CD4-positive, alpha-beta T cell treated with Interleukin-10 for 1 hour (primary cell): ENCODE results near the gene GUCY1B1.
"Not testable (repeated sequence)": the region's sequence is repeated elsewhere in the genome, so short reads cannot be mapped to it uniquely, and the experiment has no call there.

Experiments
- DNase-seq: peaks from one replicate; pipeline ENCODE4 v3.0.0-alpha.2; 2020

GUCY1B1 gene

GRCh38 chr4:155762334-155762733 lies 3.5 kb downstream of the GUCY1B1 start:
- DNase-seq, result no peak

DNA sequence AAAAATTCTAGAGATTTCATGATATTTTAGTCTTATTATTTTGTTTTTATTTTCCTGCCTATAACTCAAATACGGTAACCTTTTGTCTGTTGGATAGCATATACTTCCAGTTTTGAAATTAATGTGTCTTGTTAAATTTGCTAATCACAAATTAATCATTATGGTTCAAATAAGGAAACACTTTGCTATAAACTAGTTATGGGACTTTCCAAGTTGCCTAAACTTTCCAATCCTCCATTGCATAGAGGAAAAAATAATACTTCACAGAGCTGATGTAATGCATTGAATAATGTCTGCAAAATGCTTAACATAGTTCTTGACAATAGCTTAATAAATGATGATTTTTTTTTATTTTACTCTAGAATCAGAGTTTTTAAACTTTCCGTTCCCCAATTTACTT lies 4.7 kb downstream of the GUCY1B1 start:
- DNase-seq, result no peak

DNA sequence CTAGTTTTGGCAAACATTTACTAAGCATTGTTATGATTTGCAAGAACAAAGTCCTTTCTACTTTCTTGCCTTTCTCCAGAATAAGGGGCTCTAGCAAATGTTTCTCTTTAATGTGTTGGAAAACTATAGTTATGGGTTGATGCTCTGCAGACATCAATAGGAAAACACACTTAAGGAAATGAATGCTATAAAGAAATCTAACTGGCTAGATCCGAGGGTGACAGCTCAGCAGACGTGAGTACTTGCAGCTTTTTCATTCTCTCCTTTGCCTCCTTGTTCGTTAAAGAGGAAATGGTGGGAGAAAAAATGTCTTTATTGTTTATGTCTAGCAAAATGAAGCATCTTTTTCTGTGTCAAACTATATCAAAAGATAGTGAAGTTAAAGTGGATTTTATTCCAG lies 6.3 kb downstream of the GUCY1B1 start:
- no peak for DNase-seq

DNA sequence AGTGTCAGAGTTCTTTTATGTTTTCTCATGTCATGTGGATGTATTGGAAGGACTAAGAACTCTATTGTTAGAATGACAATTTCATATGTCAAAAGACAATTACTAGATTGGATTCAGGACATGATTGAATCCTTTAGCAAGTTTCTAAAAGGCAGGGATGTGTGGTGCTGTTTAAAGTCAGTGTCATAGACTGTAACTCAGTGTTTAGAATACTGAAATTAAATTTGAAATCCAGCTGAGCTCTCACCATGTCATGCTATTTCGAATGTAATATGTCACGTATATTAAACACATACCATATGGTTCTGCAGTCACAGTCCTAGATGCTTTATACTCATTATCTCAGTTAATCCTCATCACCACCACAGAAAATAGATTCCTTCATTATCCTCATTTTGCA lies 7.8 kb downstream of the GUCY1B1 start:
- no peak for DNase-seq

GRCh38 chr4:155768370-155768769 lies 9.5 kb downstream of the GUCY1B1 start:
- no peak for DNase-seq

GRCh38 chr4:155769090-155769489 lies 10.3 kb downstream of the GUCY1B1 start:
- DNase-seq, result no peak

- DNase-seq, result no peak
Measured at GRCh38 chr4:155772459-155773195, 13.8 kb downstream of the GUCY1B1 start.

- no peak for DNase-seq
Measured at GRCh38 chr4:155773196-155773800, 14.5 kb downstream of the GUCY1B1 start.

- no peak for DNase-seq
Measured at GRCh38 chr4:155774033-155774432, 15.2 kb downstream of the GUCY1B1 start.

GRCh38 chr4:155777971-155778735 lies 19.3 kb downstream of the GUCY1B1 start:
- no peak for DNase-seq

DNA sequence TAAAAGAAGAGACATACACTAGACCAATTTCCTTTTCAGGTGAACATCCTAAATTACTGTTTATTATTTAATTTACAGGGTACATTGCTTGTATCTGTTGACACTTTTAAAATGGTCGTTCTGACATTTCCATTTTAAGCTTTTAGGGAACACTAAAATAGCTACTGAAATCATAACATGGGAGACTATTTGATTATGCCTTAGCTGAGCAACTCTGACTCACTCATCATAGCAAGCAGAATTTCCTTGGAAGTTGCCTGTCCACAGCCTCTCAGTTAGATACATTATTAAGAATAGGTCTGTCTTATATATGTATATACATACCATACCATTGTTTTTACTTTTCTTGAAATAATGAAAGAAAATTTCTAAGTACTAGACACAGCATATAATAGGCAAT lies 22.0 kb downstream of the GUCY1B1 start:
- no peak for DNase-seq

- no peak for DNase-seq
Measured at GRCh38 chr4:155781249-155781831, 22.5 kb downstream of the GUCY1B1 start.

DNA sequence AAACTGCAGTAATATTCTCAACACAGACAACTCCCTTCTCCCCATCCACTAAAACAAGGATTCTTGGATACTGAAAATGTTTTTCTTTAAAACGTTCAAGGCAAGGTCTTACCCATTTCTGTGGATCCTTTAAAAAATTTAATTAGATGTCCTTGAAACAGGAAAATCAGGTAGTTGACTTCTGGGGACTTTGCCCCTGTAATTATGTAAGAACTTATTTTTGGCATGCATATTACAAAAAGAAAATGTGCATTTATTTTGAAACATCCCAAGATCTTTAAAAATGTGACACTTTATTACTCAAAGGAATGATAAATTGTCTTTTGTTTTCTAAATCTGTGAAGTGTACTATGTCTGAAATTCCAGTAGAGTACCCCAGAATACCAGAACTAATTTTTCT lies 25.8 kb downstream of the GUCY1B1 start:
- no peak for DNase-seq

DNA sequence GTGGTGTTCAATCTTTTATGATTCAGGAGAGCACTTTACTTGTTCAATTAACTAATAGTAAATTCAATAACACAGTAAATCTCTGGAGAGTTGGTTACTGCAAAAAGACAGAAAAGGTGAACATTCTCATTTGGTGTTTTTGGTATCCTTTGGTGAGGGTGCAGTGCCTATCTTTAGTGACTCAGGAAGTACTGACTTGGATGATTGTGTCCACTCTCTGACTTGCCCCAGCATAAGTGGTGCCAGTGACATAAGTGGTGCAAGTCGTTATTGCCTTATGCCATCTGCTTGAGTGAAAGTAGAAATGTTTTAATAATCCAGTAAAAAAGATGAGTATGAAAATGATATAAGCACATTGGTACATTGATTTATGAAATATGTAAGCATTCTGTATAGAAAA lies 27.0 kb downstream of the GUCY1B1 start:
- no peak for DNase-seq

DNA sequence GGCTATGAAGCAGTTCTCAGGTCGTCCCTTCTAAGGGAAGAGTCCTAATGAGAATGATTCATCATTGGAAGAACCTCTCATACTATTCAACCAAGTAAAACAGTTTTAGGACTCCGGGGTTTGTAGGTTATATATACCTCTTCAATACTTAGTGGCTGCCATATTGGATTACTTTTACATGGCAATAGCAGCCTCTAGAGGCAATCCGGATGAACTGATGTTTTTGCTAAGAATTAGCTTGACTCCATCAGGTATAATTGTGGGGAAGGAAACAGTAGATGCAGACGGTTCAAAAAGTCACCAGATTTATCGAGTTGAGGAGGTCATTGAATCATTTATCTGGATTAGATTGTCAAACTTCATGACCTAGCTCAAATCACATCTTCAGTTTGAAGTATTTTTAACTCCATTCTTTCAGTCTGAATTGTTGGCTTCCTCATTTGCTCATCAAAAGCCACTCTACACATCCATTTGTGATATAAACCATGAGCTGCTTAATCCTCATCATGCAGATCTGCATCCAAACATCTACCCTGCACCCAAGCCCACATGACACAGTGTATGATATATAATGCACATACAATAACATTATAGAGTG lies 28.4 kb downstream of the GUCY1B1 start:
- DNase-seq, result peak; percentile 31

- DNase-seq, result no peak
Measured at GRCh38 chr4:155789391-155789790, 30.6 kb downstream of the GUCY1B1 start.

DNA sequence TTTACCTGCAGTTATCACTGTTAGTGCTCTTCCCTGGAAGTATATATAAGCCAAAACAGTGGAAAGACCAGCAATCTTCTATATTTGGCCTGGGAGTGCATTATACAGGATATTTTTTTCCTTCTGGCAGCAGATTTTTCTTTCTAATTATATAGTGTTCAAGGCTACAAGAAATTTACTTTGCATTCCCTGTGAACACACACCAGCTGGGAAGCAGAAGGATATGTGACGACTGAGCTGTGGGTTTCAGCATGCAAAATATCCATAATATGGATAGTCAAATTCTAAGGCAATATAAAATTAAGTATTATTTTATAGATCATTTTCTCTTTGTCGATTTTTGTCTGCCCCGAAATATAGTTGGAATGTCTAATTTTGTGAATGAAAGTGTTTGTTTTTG lies 31.2 kb downstream of the GUCY1B1 start:
- no peak for DNase-seq

- no peak for DNase-seq
Measured at GRCh38 chr4:155794589-155795236, 35.9 kb downstream of the GUCY1B1 start.

DNA sequence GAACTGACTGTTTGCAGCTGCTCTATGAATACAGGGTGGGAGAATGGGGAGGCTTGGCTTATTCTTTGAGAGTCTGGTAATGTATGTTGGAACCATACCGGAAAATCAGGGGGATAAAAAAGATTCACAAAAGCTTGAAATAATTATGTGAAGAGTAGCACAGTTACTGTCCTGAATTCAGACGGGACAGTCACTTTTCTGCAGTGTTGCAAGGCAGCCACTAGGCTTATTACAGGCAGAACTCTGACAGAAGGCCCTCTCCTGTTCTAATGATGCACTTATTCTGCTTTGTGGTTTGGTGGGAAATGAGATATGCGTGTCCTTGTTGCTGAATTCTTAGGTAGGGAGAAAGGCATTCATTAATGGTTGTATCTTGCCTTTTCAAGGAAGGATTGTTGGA lies 37.2 kb downstream of the GUCY1B1 start:
- no peak for DNase-seq

GRCh38 chr4:155797581-155797980 lies 38.8 kb downstream of the GUCY1B1 start:
- DNase-seq, result not testable (repeated sequence)

DNA sequence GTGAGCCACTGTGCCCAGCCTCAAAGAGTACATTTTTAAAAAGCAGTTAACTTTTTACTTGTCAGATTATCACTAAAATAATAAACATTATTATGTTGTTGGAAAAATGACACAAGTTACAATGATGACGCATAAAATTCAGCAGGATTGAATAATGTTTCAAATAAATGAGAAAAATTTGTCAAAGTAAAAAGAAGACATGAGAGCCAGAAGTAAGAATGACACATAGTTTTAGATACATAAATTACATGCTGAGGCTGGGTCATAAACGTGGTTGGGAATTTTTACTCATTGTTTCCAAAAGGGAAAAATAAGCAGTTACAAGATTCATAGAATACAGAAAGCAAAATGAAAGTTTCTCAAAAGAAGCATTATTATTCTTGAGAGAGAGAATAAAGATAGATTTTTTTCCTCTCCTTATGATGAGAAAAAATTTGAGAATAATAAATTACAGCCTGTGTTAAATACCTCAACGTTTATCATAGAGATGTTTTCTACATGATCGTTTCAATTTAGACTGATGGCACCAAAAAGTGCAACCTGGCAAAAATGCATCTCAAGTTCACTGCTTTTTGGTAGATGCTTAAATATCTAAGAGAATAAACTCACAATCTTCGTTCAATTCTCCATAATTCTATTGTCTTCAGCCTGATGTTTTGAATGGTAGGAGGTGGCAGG lies 40.4 kb downstream of the GUCY1B1 start:
- no peak for DNase-seq

- no peak for DNase-seq
Measured at GRCh38 chr4:155799794-155800123, 40.9 kb downstream of the GUCY1B1 start.
